Motor neuron (in vitro differentiated cells): ENCODE measurements around the gene GMIP. TPM values are rescaled to one million over a fixed set of nuclear protein-coding genes. Genes with fewer than 3 reads are reported as not detected.
"Not testable (repeated sequence)": the region's sequence is repeated elsewhere in the genome, so short reads cannot be mapped to it uniquely, and the experiment has no call there.

ENCODE experiments used
- ATAC-seq, 8 experiments: fragments of 200-7000 bp; cut with Tn5 transposase; replicated peaks in 6 of 8; 2 replicates each; pipeline ENCODE4 v1.8.0; 2021; ENCODE audit warnings: mild to moderate bottlenecking in 8 of 8, moderate library complexity in 8 of 8
- H3K27ac ChIP-seq, 2 donors: fragments of 250-450 bp; sonication (Bioruptor Pico); 2 replicates each; pipeline ENCODE4 v1.9.0; 2021; ENCODE audit warnings: antibody characterized with exemption in 2 of 2, mild to moderate bottlenecking in 2 of 2, moderate library complexity in 1 of 2
- H3K4me1 ChIP-seq, 2 donors: fragments of 250-450 bp; sonication (Bioruptor Pico); replicated peaks in 1 of 2; 2 replicates each; pipeline ENCODE4 v1.6.1; 2021; ENCODE audit warnings: antibody characterized with exemption in 2 of 2, mild to moderate bottlenecking in 2 of 2, moderate library complexity in 1 of 2
- H3K4me3 ChIP-seq, 5 donors: fragments of 250-450 bp; sonication (Bioruptor Pico); 2 replicates each; pipeline ENCODE4 v1.9.0; 2021; ENCODE audit warnings: antibody characterized with exemption in 5 of 5, mild to moderate bottlenecking in 5 of 5, moderate library complexity in 4 of 5
- WGBS, 10 experiments: fragments of 450-650 bp; shearing (Covaris generic); methylation state at CpG; one replicate each; pipeline ENCODE4 v1.0.0; 2022; 5-methylcytosine and 5-hydroxymethylcytosine counted together
- in situ Hi-C, 9 experiments: fragments of 400-800 bp; cut with MboI; loops; one replicate each; pipeline ENCODE4 v1.15.0; 2021; ENCODE audit warnings: low sequenced_read_pairs in 9 of 9, low pct_unique_long_range_greater_than_20kb in 2 of 9; ENCODE audit not compliant: unreplicated experiment in 9 of 9
- total RNA-seq, 8 experiments: library from RNA; unstranded; fragments of 300-600 nt; gene quantifications; 2 replicates each; pipeline versions ENCODE4 v1.2.3 to v1.2.4, GENCODE V29; 2022

GMIP gene
- total RNA-seq, 8 experiments from 2014 or later = 3.2 to 18.2 (median 7.5) TPM

GRCh38 chr19:19665420-19665948 is 22.0 kb upstream of the GMIP start:
- WGBS, 10 experiments = 87 to 98% (median 96%) methylated on average over 4 to 16 of the region's 22 CpGs

GRCh38 chr19:19663256-19664120 is 20.0 kb upstream of the GMIP start, which contains the start of gene ATP13A1:
Gene ATP13A1, minus strand, starts transcription at chr19:19663676. Its CDS starts 10 bp downstream, at chr19:19663666.
- H3K27ac ChIP-seq = peak within 1 kb of the TSS; percentile 95 to 97
- peaks cover 10 to 14% of the 10 kb centered on the region in 2 donors for H3K4me1 ChIP-seq
- in situ Hi-C loops = no loop called here
- ATAC-seq = peak; percentile 77 to 94 (median 93)
- H3K4me3 ChIP-seq = peak within 1 kb of the TSS; percentile 68 to 96 (median 87)
- WGBS, 10 experiments = 0% methylated on average over 1 to 12 of the region's 85 CpGs; no CpG with 5 or more reads in 5 of the 10 experiments

More at GRCh38 chr19:19665420-19665948, 22.0 kb upstream of the GMIP start:
- in situ Hi-C loops, H3K27ac ChIP-seq, ATAC-seq, H3K4me3 ChIP-seq: not testable (repeated sequence)
- H3K4me1 ChIP-seq = peaks cover 10 to 14% of the 10 kb centered on the region in 2 donors

DNA sequence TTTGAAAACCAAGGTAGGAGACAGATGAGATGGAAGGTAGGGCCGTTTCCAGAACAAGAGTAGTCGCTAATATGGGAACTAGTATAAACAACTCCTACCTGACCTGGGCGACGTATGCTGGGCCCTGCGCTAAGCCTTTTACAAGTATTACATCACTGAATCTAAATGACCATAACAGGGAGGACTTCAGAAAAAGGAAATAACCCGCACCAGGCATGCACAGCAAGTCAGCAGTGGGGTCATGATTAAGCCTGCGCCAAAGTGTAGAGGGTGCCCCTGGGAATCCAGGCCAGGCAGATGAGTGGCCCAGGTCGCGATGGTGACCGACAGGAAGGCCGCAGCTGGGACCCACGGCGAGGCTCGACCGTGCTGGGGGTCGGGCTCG is 19.4 kb upstream of the GMIP start:
- in situ Hi-C loops = no loop called here
- H3K4me1 ChIP-seq = peaks cover 10 to 12% of the 10 kb centered on the region in 2 donors
- H3K4me3 ChIP-seq = peak overlapping the region; percentile 68 to 96 (median 87)
- peak in 2 of 8 experiments; percentile 6 to 8 for ATAC-seq
- H3K27ac ChIP-seq = peak overlapping the region; percentile 95 to 97
- 0 to 46% (median 28%) methylated on average over 1 to 9 of the region's 17 CpGs; no CpG with 5 or more reads in 3 of the 10 experiments for WGBS, 10 experiments

GRCh38 chr19:19662344-19662743 is 18.9 kb upstream of the GMIP start:
- Histone ChIP-seq H3K4me3 (peak overlapping the region; percentile 68 to 96 (median 87)), H3K27ac (peak overlapping the region; percentile 95 to 97), H3K4me1 (peaks cover 10 to 12% of the 10 kb centered on the region in 2 donors)
- no peak for ATAC-seq
- WGBS, 10 experiments = 40 to 93% (median 73%) methylated on average over 1 to 4 of the region's 8 CpGs; no CpG with 5 or more reads in 4 of the 10 experiments
- in situ Hi-C loops = no loop called here

DNA sequence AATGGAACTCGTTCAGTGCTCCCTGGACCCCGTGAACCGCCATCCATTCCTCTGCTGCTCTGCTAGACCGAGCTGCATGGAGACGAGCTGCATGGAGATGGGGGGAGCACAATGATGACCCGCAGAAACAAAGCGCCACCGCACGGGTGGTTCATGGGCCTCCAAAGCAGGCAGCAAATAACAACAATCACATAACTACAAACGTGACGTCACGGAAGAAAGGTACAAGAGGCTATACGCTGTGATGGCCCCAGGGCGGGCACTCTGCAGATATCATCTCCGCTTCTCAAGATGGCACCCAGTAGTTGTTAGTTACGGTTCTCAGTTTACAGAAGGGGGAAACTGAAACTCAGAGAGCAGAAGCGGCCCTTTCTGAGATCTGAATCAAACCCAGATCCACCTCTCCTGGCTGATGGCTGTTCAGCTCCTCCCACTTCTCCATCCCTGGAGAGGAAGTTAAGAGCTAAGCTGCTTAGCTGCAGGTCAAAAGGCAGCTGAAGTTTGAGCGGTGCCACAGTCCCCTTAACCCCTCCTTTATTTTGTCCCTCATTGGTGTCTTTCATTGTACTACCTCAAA is 18.3 kb upstream of the GMIP start:
- H3K27ac ChIP-seq = no peak overlapping the region
- no peak for ATAC-seq
- 57 to 91% (median 75%) methylated on average over 1 to 10 of the region's 18 CpGs; no CpG with 5 or more reads in 4 of the 10 experiments for WGBS, 10 experiments
- peak overlapping the region in 2 of 5 donors; percentile 68 to 95 for H3K4me3 ChIP-seq
- in situ Hi-C loops = no loop called here
- peaks cover 10 to 12% of the 10 kb centered on the region in 2 donors for H3K4me1 ChIP-seq

DNA sequence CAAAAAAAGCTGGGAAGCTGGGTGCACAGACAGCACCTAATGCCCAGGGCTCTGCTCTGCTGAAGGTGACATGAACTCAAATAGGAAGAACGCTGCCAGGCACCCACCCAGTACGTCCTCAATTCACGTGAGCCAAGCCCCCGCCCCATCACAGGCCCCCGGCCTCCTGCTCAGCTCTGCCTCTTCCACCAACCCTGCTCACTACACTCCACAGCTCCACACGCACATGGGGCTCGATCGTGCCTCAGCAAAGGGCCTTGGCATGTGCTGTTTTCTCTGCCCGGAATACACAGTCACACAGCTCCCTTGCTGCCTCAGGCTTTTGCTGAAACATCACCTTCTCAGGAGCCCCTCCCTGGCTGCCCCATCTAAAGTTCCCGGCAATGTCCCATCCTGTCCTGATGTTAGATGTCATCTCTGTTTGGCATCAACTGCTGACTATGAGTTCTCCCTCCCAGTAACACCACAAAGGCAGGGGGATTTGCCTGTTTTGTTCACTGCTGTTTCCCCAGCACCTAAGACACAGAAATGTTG is 17.8 kb upstream of the GMIP start:
- Histone ChIP-seq H3K4me1 (peaks cover 10 to 12% of the 10 kb centered on the region in 2 donors), H3K4me3 (no peak overlapping the region), H3K27ac (no peak overlapping the region)
- 69 to 100% (median 91%) methylated on average over 2 to 9 of the region's 10 CpGs; no CpG with 5 or more reads in 7 of the 10 experiments for WGBS, 10 experiments
- in situ Hi-C loops = no loop called here
- ATAC-seq = no peak

GRCh38 chr19:19659646-19660245 is 16.3 kb upstream of the GMIP start:
- WGBS, 10 experiments = 50 to 100% (median 96%) methylated on average over 2 to 10 of the region's 17 CpGs; no CpG with 5 or more reads in 3 of the 10 experiments
- in situ Hi-C loops = no loop called here
- Histone ChIP-seq H3K4me1 (peaks cover 10 to 12% of the 10 kb centered on the region in 2 donors), H3K4me3 (no peak overlapping the region), H3K27ac (no peak overlapping the region)
- ATAC-seq = no peak

DNA sequence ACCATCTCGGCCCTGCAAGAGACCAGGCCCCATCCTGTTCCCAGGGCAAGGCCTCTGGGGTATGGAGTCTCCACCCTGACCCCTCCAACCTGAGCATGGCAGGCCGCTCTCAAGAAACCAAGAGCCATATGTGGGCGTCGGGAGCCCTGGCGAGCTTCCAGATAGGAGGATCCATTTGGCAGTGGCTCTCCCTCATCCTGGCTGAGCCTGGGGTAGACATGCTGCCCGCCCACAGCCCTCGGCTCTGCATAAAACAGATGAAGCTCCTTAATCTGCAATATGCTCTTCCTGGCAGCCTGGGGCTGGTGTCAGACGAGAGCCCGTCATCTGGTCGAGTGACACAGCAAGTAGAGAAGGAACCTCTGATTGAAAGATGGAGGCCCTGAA is 13.9 kb upstream of the GMIP start:
- Histone ChIP-seq H3K4me1 (peaks cover 6 to 8% of the 10 kb centered on the region in 2 donors), H3K27ac (no peak overlapping the region), H3K4me3 (no peak overlapping the region)
- in situ Hi-C loops = no loop called here
- ATAC-seq = peak in 3 of 8 experiments; percentile 97 to 98 (median 97)
- WGBS, 10 experiments = 0 to 96% (median 49%) methylated on average over 1 to 7 of the region's 10 CpGs; no CpG with 5 or more reads in 4 of the 10 experiments

- no peak overlapping the region for H3K27ac ChIP-seq
- ATAC-seq = peak in 1 of 8 experiments; percentile 9
- H3K4me1 ChIP-seq = peaks cover 0 to 1% of the 10 kb centered on the region in 2 donors
- no peak overlapping the region for H3K4me3 ChIP-seq
- in situ Hi-C loops = no loop called here
- WGBS, 10 experiments = 96 to 100% (median 98%) methylated on average over 3 to 9 of the region's 33 CpGs; no CpG with 5 or more reads in 5 of the 10 experiments
Observed at GRCh38 chr19:19656451-19657396, 13.3 kb upstream of the GMIP start.

DNA sequence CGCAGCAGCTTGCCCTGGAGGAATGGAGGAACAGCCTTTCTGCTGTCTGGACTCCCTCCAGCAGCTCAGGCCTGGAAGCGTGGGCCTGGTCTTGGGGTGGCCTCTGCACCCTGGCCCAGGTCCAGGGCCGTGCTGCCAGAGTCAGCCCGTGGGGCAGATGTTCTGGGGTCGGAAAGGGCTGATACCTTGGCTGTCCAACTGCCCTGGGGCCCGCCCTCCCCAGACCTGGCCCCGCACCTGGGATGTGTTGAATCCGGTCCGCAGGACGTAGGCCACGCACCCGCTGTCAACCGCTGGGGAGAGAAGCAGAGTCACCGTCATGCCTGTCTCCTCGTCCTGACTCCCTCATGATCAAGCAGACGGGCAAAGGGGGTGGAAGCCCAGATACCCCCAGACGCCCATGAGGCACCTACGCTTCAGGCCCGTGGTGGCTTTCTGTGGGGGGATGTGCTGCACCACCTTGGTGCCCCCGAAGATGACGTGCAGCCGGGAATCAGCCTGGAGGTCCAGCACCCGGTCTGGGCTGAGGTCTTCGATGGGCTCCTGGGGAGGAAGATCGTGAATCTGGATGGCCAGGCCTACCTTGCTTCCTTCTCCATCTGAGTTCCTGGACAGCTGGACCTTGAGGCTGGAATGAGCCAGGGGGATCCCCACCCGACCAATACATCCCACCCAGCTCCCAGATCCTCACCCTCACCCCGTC is 12.3 kb upstream of the GMIP start:
- in situ Hi-C loops = no loop called here
- Histone ChIP-seq H3K4me3 (no peak overlapping the region), H3K27ac (no peak overlapping the region), H3K4me1 (no peaks in the 10 kb centered on the region)
- peak in 1 of 8 experiments; percentile 8 for ATAC-seq
- WGBS, 10 experiments = 60 to 100% (median 92%) methylated on average over 1 to 15 of the region's 27 CpGs; no CpG with 5 or more reads in 5 of the 10 experiments

GRCh38 chr19:19655051-19655594 is 11.7 kb upstream of the GMIP start:
- 90 to 100% (median 96%) methylated on average over 1 to 18 of the region's 22 CpGs; no CpG with 5 or more reads in 5 of the 10 experiments for WGBS, 10 experiments

More at GRCh38 chr19:19655051-19655594, 11.7 kb upstream of the GMIP start:
- Histone ChIP-seq H3K4me3 (no peak overlapping the region), H3K27ac (no peak overlapping the region), H3K4me1 (no peaks in the 10 kb centered on the region)
- in situ Hi-C loops = no loop called here
- no peak for ATAC-seq
